Measurements from ENCODE around the gene C11orf68. TPM values are rescaled to one million over a fixed set of nuclear protein-coding genes. Genes with fewer than 3 reads are reported as not detected.

C11orf68 gene
- total RNA-seq, 1 donor from 2014 or later = 12.3 TPM

DNA sequence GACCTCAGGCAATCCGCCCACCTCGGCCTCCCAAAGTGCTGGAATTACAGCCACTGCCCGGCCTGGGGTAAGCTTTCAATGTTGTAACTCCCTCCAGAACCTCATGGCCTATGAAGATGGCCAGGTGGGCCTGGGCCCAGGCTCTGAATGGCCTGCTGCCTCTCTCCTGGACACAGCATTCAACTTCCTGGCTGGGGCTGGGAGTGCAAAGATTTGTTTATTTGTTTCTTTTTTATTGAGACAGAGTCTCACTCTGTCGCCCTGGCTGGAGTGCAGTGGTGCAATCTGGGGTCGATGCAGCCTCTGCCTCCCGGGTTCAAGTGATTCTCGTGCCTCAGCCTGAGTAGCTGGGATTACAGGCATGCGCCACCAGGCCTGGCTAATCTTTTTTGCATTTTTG lies 25.9 kb upstream of the C11orf68 start:
- no peak for DNase-seq (ENCODE audit: low read depth in 2 of 2)

GRCh38 chr11:65944191-65944590 lies 25.3 kb upstream of the C11orf68 start:
- DNase-seq (ENCODE audit: low read depth in 2 of 2) = no peak

DNA sequence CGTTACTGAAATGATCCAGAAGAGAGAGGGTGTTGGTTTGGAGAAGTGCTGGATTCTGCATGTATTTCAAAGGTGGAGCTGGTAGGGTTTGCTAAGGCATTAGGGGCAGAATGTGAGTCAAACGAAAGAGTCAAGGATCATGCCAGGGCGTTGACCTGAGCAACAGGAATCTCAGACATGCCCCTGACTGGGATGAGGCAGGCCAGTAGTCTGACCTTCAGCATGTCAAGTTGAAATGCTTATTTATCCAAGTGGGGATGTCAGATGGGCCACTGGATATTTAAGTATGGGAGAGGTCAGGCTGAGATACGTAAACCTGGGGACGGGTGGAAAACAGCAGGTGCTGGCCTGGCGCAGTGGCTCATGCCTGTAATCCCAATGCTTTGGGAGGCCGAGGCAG lies 23.7 kb upstream of the C11orf68 start:
- DNase-seq (ENCODE audit: low read depth in 2 of 2) = no peak

DNA sequence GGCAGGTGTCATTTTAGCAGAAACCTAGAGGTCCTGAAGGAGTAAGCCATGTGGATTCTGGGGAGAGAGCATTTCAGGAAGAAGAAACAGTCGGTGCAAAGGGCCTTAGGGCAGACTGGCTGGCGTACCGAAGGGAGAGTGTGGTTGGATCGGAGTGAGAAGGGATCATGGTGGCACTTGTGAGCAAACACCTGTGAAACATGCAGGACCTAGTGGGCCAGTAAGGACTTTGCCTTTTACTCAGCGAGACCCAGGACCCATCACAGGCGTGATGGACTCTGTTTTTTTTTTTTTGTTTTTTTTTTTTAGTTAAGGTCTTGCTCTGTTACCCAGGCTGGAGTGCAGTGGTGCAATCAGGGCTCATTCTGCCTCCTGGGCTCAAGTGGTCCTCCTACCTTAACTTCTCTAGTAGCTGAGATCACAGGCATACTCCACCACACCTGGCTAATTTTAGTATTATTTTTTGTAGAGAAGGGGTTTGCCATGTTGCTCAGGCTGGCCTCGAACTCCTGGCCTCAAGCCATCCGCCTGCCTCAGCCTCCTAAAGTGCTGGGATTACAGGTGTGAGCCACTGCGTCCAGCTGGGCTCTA lies 23.0 kb upstream of the C11orf68 start:
- no peak for DNase-seq (ENCODE audit: low read depth in 2 of 2)

DNA sequence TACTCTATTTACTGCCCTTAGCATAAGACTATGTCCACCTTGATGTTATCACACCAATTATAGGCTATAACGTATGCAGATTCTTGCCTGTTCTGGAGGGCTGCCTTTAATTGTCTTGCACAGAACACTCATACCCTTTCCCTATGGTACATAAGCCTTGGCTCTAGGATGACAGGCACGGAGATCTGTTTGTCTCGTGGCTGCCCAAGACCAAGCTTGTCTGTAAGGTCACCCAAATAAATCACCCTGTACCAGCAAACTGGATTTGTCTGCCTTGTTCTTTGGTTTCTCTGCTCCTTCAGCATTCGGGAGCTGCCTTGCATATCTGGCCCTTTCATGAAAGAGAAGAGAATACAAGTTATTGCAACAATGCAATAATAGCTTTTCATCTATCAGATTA lies 18.9 kb upstream of the C11orf68 start:
- no peak for DNase-seq (ENCODE audit: low read depth in 2 of 2)

DNA sequence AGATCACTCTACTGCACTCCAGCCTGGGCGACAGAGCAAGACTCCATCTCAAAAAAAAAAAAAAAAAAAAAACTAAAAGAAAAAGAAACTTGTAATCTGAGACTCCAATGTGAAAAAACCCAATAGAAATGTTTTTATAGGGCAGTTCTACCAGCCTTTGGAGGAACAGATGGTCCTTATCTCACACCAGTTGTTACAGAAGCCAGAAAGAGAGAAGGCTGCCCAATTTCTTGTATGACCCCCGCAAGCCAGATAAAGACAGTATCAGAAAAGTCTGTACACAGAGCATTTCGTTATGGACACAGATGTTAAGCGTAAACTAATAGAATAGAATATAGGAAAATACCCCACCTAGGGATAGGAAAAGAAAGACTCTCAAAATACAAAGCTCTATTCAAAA lies 15.2 kb upstream of the C11orf68 start:
- no peak for DNase-seq (ENCODE audit: low read depth in 2 of 2)

- DNase-seq (ENCODE audit: low read depth in 2 of 2) = no peak
Observed at GRCh38 chr11:65932558-65932919, 13.7 kb upstream of the C11orf68 start.

DNA sequence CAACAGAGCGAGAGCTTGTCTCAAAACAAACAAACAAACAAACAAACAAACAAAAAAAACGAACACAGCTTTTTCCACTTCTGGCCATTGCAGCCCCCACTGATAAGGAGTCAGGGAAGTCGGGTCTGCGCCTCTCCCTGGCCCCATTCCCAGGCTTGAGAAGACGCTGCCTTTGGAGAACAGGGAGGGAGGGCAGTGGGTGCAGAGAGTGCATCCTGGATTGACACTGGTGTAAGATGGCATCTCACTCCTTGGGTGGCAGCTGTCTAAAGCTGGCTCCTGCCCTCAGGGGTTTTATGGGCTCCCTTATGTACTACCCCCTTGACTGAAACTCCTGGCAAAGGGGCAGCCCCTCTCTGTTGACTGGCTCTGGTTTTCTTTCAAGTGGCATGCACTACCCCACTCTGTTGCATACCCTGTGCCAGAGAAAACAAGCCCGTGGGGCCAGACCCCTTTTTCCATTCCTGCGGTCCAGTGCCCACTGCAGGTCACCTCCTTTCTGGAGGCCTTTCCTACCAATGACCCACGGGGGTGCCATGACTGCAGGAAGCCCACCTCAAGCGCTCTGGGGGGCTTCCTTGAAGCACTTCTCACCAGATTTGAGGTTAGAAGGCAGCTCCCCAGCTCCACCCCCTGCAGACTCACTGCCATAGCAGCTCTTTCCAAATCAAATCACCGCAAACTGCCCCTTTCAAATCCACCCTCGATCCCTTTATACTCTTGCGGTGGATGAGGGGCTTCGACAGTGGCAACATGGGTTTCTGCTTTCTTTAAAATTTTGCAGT lies 13.1 kb upstream of the C11orf68 start:
- DNase-seq (ENCODE audit: low read depth in 2 of 2) = no peak

DNA sequence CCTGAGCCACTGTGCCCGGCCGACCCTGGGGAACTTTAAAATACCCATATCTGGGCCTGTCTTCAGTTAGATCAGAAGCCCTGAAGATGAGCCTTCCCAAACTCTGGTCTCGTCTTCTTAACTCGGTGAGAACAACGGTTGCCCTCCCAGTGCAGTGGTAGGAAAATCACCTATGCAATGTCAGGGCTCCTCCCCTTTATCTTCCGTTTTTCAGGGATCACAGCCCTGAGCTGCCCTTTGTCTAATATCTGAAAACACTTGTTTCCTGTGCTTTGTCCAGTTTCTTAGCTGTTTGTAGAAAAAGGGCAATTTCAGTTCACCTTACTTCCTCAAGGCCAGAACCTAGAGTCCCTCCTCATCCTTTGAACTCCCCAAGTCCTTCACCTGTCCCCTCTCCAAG lies 9.8 kb upstream of the C11orf68 start:
- DNase-seq (ENCODE audit: low read depth in 2 of 2) = no peak

GRCh38 chr11:65927904-65928397 lies 9.1 kb upstream of the C11orf68 start:
- no peak for DNase-seq (ENCODE audit: low read depth in 2 of 2)

DNA sequence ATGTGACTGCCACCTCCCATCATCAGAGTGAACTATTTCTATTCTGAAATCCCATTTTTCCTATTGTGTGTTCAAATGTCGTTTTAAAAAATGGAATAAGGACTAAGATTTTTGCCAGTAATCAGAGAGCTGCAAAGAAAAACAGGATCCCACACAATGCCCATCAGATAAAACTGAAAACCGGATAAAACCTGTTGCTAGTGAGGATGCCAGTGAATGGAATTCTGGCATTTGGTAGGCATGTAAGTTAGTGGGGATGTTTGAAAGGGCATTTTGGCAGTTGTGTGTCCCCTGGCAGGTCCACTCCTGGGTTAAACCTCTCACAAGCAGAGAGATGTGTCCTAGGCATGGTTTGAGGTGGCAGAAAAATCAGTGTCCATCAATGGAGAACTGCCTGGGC lies 6.5 kb upstream of the C11orf68 start:
- no peak for DNase-seq (ENCODE audit: low read depth in 2 of 2)

- DNase-seq (ENCODE audit: low read depth in 2 of 2) = no peak
Observed at GRCh38 chr11:65922565-65922964, 3.7 kb upstream of the C11orf68 start.

DNA sequence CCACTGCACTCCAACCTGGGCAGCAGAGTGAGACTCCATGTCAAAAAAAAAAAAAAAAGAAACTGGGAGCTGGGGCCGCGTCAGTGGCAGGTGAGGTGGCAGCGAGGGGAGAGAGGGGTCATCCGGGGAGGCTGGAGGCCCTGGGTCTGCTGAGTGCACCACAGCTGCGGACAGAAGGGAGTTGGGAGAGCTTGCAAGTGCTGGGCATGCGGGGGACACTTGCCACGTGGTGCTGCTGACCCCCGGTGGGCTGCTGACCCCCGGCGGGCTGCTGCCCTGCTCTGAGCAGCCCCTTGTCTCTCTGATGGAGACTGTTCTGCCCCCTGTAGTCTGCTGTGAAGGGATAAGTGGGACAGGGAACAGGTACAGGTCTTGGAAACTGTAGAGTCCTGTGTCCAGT lies 3.0 kb upstream of the C11orf68 start:
- DNase-seq (ENCODE audit: low read depth in 2 of 2) = no peak

DNA sequence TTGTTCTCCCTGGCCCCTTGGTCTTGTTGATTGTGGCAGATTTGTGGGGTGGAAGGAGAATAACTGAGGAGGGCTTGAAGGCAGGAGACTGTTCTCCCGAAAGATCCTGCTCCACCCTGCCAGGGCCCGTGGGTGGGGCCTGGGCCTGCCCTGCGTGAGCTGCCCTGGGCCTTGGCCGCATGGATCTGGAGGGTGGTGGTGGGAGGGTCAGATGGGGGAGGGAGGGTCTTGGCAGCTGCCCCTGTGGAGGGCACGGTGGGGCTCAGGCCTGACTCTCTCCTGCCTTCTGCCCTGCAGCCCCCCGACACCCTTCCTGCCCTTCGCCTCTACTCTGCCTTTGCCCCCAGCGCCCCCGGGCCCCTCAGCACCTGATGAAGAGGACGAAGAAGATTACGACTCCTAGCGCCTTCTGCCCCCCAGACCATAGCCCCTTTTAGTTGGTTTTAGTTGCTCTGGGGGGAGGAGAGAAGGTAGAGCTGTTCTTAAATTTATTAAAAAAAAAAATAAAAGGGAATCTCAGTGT lies 2.2 kb upstream of the C11orf68 start:
- no peak for DNase-seq (ENCODE audit: low read depth in 2 of 2)

DNA sequence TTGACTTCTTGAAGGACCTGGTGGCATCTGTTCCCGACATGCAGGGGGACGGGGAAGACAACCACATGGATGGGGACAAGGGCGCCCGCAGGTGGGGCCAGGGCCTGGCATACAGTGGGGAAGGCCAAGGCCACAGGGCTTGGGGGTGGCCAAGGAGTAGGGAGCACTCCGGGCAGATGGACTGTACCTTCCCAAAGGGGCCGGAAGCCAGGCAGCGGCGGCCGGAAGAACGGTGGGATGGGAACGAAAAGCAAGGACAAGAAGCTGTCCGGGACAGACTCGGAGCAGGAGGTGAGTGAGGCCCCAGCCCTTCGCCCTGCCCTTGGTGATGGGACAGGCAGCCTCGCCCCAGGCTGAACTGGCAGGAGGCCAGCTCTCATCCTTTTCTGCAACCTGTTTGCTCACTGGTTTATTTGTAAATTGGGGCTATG lies 1.5 kb upstream of the C11orf68 start:
- DNase-seq (ENCODE audit: low read depth in 2 of 2) = no peak

GRCh38 chr11:65919573-65920371 lies 910 bp upstream of the C11orf68 start:
- no peak for DNase-seq (ENCODE audit: low read depth in 2 of 2)

GRCh38 chr11:65919141-65919572 lies 295 bp upstream of the C11orf68 start, which contains the start of gene DRAP1:
Gene DRAP1, plus strand, starts transcription at chr11:65919426. Its CDS starts 76 bp downstream, at chr11:65919502.
- DNase-seq (ENCODE audit: low read depth in 2 of 2) = peak; percentile 92 to 99

DNA sequence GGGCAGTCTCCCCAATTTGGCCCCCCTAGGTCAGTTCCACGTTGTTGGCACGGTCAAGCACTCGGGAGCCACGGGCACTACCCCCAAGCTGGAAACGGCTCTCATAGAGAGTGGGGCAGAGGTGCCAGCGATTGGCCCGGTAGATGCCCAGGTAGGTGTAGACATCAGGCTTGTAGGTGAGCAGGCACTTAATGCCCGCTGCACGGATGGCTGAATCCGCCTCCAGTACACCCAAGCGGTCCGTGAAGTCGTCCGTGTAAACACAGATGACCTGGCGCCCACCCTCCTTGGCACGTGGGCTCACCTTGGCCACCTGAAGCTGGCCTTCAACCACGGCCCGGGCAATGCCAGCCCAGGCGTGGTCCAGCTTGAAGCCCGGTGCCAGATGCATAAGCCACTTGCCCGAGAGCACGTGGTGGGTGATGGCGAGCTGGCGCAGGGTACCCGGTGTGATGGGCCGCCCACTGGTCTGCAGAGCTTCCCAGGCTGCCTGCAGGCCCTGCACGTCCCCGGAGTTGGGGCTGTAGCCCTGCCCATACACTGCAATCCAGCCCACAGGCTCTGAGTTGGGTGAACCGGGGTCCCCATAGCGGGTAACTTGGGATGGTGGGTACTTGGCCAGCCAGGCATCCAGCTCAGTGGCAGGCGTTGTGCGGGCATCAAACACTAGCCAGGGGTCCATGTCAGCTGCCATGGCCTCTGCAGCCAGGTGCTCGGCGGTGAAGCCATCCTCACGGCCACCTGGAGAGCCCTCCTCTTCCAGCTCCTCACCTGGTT lies 1.2 kb downstream of the C11orf68 start:
- DNase-seq (ENCODE audit: low read depth in 2 of 2) = no peak

DNA sequence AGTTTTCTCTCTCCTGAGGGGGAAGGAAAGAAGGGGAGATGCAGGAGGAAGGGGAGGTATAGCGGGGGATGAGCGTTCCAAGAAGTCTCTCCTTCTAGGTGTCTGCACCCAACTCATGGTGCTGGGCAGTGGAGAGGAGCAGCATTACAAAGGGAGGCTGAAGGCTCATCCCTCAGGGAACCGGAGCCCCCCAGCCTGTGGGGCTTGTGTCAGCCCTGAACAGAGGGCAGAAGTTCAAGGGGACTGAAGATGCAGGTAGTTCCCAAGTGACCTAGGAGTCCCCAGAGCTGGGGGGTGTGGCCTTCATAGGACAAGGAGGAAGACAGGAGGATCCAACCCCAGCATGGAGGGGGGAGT lies 1.8 kb downstream of the C11orf68 start:
- DNase-seq (ENCODE audit: low read depth in 2 of 2) = no peak

DNA sequence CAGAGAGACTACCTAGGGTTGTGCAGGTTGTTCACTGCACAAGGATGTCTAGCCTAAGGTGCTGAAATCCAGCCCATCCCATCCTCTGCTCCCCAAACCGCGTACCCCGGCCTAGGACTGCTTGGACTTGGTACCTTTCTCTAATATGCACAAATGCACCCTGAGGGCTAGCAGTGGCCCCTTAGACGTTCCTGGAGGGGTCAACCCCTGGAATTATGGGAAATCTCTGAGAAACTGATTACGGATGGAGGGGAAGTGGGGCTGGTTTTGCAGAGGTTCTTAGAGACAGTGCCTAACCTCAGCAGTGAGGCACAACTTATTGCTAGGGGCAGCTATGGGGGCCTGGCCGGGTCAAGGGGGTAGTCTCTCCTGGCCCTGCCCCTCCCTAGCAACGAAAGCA lies 2.5 kb downstream of the C11orf68 start:
- DNase-seq (ENCODE audit: low read depth in 2 of 2) = no peak

- DNase-seq (ENCODE audit: low read depth in 2 of 2) = peak; percentile 68 to 96
Observed at GRCh38 chr11:65915821-65916251, 3.0 kb downstream of the C11orf68 start.
